AG08395 (cell line): ENCODE data around the gene MADD.
"Not testable (repeated sequence)": the region's sequence is repeated elsewhere in the genome, so short reads cannot be mapped to it uniquely, and the experiment has no call there.

Source experiments
- DNase-seq: peaks from one replicate; pipeline ENCODE4 v3.0.0; 2012; ENCODE audit warnings: mixed read lengths, low spot score

Gene MADD

DNA sequence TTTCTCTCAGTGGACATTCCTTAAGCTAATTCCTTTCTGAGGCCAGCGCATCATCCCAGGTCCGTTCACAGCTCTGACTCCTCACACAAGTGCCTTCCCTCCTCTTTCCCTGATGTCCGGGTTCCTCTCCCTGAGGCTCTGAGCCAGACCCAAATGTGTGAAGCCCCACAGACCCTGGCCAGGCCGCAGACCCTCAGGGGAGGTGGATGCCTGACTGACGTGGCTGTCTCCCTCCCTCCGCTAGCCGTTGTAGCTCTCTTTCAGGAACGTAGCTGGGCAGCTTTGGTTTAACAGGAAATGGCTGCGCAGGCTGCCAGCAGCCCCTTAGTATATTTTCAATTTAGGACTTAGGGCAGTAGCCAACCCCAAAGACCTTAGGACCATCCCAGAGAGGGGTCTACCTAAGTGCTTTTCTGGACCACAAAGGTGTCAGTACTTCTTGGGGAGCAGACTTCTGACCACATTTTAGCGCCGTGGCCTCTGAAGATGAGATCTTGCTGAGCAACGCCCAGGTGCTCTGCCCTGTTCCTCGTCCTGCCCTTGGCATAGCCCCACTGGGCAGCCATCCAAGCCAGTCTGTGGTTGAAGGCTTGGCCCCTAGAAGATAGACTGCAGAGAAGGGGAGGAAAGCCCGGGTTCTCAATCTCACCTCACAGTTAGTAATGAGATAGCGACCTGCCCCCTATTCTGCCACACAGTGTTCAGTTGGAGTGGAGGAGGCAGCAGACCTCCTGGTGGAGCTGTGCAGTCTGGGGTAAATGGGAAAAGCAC is 55.5 kb downstream of the MADD start:
- no peak for DNase-seq

DNA sequence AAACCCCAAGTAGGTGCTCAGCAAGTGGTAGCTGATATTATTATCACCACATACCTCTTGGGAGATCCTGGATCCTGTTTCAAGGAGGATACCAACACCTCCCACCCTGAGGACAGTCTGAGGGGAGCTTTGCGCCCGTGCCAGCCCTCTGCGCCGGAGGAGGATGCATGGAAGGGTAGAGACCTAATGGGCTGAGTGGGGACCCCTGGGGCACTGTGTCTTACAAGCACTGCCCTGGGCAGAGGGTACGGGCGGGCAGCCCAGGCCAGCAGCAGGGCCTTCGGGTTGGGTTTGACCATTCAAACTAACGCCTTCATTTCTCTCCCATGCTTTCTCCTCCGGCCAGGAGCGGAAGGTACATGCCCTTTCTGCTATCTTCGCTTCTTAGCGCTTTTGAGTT is 56.3 kb downstream of the MADD start:
- DNase-seq = no peak

DNA sequence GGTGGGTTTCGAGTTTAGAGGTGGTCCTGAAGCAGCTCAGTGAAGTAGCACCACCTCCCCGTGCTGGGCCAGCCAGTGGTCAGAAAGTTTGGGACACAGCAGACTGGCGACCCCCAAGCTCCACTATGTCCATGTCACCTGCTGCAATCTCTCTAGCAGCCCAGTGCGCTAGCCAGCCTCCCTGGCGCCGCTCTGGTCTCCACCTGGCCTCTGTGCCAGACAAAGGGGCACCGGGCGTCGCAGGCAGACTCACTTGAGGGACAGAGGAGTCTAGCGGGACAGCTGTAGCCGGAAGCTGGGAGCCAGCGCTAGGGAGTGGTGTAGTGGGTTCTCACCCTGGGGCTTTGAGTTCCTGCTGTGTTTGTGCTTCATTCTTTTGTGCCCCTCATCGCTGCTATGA is 57.1 kb downstream of the MADD start:
- DNase-seq = no peak

DNA sequence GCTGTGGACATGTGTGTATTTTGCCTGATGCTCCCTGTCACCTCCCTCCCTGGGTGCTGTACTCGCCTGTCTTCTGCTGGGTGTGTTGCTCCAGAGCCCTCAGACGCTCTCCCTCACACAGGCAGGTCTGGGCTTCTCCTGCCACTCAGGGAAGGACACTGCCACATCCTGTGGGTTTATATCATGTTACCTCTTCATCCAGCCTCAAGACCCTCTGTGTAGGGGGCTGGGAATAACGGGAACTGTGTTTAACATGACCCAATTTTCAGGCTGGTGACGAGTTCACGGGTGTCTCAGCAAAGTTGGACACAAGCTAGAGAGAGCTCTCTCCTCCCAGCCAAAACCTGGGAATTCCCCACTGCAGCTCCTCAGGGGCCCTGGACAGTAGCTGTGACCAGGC is 58.0 kb downstream of the MADD start:
- DNase-seq = no peak

DNA sequence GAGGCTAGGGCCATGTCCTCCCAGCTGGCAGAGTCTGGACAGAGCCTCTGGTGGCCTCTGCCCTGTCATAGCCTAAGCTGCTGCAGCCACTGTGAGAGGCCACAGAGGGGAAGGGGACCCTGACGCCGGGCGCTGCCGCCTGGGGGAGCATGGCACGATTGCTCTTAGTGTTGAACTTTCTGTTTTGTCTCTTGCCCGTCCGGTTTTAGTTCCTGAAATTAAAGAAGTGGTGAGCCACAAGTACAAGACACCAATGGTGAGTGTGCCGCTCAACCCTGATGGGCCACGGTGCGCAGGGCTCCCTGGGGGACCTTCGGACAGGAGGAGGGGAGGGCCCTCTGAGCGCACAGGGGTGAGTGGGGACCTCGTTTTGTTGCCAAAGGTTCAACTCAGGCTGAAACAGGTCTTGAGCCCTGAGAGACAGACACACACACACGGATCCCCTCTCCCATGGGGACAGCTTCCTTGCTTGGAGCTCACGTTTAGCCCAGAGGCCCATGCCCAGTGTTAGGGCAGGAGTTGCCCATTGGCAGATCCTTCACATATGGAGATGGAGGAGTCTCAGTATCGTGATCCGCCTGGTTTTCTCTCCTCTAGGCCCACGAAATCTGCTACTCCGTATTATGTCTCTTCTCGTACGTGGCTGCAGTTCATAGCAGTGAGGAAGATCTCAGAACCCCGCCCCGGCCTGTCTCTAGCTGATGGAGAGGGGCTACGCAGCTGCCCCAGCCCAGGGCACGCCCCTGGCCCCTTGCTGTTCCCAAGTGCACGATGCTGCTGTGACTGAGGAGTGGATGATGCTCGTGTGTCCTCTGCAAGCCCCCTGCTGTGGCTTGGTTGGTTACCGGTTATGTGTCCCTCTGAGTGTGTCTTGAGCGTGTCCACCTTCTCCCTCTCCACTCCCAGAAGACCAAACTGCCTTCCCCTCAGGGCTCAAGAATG is 58.8 kb downstream of the MADD start:
- no peak for DNase-seq

DNA sequence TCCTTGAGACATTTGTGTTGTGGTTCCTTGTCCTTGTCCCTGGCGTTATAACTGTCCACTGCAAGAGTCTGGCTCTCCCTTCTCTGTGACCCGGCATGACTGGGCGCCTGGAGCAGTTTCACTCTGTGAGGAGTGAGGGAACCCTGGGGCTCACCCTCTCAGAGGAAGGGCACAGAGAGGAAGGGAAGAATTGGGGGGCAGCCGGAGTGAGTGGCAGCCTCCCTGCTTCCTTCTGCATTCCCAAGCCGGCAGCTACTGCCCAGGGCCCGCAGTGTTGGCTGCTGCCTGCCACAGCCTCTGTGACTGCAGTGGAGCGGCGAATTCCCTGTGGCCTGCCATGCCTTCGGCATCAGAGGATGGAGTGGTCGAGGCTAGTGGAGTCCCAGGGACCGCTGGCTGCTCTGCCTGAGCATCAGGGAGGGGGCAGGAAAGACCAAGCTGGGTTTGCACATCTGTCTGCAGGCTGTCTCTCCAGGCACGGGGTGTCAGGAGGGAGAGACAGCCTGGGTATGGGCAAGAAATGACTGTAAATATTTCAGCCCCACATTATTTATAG is 59.6 kb downstream of the MADD start:
- DNase-seq = no peak

DNA sequence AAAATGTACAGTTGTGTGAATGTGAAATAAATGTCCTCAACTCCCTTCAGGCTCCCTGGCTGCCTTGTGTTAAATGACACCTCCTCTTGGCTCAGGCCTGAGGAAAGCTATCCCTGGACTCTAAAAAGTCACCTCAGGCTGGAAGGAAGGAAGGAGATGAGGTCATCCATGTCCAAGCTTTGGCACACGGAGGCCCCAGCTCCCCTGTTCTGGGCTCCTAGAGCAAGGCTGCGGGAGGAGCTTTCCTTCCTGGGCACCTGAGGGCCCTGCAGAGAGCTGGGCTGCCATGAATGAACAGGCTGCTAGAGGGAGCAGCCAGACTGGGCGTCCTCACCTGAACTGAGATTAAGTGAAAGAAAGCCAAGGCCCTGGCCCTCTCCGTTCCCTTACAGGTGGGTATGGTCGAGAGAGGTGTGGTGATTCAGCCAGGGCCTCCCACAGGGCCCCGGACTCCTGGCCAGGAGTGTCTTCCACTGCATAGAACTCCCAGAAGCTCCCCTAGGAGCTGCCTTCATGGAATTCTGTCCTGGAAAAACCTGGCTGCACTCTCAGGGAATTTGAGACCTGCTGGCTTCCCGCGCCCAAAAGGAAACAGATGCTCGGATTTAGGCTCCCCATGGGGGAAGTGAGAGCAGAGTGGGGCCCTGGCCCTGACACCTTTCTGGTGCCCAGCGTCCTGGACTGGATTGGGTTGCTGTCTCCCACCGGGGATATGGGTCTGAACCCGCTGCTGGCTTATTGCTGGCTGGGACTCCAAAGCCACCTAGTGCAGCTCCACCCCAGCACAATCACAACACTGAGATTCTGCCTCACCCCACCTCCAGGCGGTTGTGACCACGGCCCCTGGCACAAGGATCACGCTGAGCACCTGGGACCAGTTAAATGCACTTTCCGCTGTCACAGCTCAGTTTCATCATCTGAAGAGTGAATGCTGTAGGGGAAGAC is 60.3 kb downstream of the MADD start:
- peak; percentile 30 for DNase-seq

DNA sequence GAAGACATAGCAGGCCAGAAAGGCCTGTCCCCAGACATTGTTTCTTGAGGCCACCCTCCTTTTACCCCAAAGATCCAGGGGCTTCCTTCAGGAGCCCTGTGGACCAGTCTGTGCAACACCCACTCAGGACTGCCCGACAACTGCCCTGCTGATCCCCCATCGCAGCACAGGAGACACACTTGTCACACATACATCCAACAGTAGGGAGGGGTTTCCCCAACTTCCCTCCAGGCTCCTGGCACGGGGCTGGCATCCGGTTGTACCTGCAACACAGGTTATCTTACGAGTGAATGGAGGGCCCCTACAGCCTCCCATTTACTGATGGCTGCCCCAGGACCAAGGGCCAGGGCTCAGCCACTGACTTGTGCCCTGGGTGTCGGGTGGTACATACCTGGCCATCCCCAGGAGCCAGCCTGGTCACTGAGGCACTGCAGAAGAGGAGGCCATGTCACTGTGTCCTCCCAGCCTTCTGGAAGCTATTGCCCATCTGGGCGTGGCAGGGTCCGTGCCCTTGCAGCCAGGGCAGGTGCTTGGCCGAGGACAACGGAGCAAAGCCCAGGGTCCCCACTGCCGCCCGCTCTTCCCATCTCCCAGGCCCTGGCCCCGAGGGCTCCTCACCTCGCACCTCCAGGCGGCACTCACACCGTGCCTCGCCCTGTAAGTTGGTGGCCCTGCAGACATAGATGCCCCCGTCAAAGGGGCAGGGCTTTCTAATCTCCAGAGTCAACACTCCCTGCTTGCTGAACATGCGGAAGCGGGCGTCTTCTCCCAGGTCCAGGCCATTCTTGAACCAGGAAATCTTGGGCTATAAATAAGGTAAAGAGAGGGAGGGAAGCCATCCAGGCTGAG is 61.7 kb downstream of the MADD start:
- DNase-seq = no peak

DNA sequence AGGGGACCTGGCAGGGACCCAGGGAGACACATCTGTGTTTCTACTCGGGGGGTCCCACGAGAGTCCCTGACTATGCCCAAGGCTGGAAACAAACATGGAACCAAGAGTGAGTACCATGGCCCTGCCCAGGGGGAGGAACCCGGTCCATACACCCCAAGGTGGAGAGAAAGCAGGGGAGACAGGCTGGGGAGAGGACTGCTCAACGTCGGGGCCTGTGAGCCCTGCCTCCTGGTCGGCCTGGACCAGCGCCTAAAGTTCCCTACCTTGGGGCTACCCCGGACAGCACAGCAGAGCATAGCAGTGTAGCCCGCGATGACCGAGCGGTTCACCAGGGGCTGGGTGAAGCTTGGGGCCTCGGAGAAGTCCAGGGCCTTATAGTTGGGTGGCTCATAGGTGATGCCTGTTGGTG is 62.4 kb downstream of the MADD start:
- no peak for DNase-seq

DNA sequence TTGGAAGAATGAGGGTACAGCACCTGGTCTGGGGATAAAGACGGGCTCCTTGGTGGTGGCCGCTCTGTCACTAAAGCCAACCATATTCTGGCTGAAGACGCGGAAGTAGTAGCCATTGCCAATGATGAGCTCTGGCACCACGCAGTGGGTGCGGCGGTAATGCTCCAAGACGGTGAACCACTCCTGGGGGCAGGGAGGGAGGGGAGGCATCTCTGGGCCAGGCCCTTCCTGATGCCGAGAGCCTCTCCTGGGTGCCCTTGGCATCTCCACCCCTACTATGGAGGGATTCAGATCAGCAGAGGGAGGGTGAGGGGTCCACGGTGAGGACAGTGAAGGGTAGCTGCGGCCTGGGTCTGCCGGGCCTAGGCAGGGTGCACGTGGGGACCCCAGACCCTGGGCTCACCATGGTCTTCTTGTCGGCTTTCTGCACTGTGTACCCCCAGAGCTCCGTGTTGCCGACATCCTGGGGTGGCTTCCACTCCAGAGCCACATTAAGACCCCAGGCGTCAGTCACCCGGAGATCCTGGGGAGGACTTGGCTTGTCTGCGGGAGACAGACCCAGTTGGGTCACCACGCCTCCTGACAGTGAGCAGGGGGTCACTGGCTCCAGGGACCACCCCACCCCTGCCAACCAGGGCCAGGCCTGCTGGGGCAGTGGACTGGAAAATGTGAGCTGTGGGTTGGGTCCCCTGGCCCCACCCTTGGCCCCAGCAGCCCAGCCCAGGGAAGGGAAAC is 63.0 kb downstream of the MADD start:
- DNase-seq = no peak

DNA sequence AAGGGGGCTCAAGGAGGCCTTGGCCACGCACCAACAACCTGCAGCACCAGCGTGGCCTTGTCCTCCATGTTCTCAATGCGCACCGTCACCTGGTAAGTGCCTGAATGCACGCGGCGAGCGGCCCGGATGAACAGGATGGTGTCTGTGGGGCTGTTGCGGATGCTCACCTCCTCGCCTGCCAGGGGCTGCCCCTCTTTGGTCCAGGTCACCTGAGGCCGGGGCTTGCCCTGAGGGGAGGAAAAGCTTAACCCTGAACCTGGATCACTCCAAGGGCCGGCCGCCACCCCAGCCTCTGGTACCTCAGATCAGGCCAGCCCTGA is 63.6 kb downstream of the MADD start:
- DNase-seq = no peak

DNA sequence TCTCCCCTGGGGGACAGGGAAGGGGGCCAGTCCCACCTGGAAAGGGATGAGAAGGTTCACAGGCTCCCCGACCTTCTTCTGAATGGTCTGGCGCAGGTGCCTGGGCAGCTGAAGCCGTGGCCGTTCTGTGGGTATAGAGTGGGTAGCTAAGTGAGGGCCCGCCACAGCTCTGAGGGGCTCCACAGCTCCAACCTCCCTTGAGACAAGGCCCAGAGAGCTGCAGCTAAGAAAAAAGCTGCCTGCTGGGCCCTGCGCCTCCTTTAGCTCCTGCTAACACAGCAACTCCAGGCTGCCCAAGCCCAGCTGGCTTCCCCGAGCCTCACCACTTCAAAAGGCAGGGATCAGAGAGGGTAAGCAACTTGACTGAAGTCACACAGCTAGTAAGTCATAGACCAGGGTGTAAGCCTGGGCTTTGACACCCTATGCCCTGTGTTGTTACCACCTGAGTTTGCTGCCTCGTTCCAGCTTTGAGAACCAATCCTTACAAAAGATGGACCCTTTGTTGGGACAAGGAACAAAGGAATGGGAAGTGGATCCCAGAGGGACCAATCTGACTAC is 64.0 kb downstream of the MADD start:
- no peak for DNase-seq

DNA sequence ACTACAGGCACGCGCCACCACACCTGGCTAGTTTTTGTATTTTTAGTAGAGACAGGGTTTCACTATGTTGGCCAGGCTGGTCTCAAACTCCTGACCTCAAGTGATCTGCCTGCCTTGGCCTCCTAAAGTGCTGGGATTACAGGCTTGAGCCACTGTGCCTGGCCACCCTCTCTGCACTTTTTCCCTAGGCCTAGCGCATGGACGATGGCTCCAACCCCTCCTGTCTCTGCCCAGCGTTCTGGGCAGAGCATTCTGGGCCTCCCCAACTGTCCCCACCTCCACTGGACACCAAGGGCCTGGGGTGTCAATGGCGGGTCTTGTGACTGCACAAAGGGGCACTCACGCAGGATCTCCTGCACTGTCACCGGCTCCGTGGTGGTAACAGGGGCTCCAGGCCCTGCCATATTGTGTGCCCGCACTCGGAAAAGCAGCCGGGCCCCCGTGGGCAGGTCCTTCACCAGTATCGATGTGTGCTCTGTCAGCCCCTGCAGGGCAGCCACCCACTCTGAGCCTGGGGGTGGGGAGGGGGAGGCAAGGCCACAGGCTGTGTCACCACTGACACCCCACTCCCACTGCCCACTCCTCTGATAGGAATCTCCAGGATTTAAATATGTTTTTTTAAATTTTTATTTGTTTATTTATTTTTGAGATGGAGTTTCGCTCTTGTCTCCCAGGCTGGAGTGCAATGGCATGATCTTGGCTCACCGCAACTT is 64.9 kb downstream of the MADD start:
- not testable (repeated sequence) for DNase-seq

DNA sequence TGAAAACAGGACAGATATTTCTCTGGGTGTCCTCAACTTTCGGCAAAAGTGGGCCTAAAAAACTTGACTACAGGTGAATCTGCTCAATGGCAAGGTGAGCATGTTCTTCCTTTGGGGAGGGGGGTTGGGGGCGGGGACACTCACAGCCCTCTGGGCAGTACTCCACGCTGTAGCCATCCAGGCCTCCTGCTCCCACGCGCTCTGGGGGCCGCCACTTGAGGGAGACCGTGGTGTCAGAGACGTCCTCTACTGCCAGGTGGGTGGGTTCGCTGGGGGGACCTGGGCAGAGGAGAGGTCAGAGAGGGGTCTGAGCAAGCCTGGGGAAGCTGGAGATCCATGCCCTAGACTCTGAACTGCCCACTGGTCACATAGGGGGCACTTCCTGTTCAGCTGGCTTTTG is 65.8 kb downstream of the MADD start:
- no peak for DNase-seq

DNA sequence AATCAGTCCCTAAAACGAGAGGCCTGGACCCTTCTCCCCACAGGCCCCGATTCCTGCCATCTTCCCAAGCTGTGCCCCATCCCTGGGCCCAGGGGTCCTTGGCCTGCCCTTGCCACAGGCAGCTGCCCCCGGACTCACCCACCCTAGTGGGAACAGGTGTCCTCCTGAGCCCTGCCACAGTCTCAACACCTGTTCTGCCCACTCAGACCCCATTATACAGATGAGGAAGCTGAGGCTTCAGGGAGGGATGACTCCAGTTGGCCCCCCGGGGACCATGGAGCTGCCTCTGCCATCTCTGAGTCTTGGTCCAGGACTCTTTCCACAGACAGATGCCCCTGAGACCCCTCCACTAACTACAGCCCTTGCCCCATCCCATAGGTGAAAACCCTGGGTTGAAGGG is 66.7 kb downstream of the MADD start:
- no peak for DNase-seq

DNA sequence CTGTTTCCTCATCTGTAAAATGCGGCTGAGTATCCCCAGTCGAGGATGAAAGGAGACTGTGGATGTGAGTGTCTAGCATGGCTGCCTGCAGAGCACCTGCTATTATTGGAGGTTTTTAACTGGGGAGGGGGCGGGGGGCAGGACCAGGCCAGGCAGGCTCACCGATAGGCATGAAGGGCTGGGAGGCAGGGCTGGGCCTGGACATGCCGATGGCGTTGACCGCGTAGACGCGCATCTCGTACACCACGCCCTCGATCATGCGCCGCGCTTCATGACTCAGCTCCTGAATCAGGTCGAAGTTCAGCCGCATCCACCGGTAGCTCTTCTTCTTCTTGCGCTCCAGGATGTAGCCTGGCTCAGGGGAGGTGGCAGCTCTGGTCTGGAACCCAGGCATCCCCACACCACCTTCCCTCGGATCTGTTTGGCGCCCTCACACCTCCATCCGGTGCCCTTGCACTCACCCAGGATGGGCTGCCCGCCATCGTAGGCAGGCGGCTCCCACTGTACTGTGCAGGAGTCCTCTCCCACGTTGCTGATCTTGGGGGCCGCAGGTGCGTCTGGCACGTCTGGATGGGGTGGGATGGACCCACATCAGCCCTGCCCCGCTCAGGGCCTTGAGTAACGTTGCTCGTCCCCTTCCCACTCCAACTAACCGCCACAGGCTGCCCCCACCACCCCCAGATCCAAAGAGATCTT is 67.4 kb downstream of the MADD start:
- DNase-seq = no peak

DNA sequence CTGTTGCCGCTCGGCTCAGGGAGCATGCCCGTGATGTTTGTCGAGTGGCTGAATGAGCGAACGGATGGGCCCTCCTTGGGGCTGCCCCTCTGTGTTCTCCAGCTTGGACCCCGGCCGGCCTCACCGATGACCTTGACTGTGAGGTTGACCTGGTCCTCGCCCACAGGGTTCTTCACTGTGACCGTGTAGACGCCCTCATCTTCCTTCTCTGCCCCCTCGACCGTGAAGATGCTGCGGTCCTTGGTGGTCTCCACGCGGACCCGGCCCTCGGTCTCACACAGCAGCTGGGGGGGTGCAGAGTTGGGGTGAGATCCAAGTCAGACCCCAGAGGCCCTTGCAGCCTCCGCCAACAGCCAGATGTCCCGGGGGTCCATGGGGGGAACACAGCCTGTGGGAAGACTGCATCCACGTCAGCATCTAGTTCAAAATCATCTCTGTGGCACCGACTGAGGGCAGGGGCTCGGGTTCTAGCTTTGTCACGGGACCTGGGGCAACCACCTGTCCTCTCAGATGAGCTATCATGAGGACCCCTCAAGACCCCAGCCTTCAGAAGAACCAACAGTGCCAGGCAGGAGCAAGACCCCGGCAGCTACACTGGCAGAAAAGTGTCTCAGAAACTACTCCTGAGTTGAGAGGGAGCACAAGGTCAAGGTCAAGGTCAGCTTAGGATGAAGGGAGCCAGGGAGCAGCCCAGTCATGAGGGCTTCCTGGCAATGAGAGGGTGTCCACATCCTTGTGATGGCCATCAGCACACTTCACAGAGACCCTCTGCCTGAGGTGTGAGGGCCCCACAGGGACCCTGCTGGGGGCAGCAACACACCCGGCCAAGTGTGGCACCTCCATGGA is 68.7 kb downstream of the MADD start:
- no peak for DNase-seq

DNA sequence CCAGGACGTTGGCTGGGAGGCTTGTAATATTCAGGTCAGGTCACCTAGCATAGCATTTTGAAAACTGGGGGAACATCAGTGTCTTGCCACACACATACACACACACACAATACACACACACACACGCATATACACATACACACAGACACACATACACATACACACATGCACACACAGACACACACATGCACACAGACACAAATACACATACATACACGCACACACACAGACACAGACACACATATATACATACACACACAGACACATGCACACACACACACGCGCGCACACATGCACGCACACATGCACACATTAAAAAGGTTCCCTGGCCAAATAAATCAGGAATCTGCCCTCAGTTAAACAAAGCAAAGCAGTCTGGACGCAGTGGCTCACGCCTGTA is 70.1 kb downstream of the MADD start:
- no peak for DNase-seq
